C4-2B (cell line): ENCODE data around the gene HDAC4.

Source experiments
- H3K27ac ChIP-seq: fragments of 450-650 bp; 2 replicates; pipeline ENCODE4 v1.5.1; 2017
- CTCF ChIP-seq: fragments of 450-650 bp; conservative IDR thresholded peaks from 2 replicates; pipeline ENCODE4 v1.5.1; 2017; ENCODE audit warnings: mild to moderate bottlenecking
- ZFX ChIP-seq: fragments of 450-650 bp; IDR thresholded peaks from 2 replicates; pipeline ENCODE4 v1.6.1; 2017

HDAC4 gene

GRCh38 chr2:239376351-239376750 lies 24.5 kb downstream of the HDAC4 start:
- no peak for TF ChIP-seq ZFX
- TF ChIP-seq CTCF, result no peak
- no peak overlapping the region for H3K27ac ChIP-seq

DNA sequence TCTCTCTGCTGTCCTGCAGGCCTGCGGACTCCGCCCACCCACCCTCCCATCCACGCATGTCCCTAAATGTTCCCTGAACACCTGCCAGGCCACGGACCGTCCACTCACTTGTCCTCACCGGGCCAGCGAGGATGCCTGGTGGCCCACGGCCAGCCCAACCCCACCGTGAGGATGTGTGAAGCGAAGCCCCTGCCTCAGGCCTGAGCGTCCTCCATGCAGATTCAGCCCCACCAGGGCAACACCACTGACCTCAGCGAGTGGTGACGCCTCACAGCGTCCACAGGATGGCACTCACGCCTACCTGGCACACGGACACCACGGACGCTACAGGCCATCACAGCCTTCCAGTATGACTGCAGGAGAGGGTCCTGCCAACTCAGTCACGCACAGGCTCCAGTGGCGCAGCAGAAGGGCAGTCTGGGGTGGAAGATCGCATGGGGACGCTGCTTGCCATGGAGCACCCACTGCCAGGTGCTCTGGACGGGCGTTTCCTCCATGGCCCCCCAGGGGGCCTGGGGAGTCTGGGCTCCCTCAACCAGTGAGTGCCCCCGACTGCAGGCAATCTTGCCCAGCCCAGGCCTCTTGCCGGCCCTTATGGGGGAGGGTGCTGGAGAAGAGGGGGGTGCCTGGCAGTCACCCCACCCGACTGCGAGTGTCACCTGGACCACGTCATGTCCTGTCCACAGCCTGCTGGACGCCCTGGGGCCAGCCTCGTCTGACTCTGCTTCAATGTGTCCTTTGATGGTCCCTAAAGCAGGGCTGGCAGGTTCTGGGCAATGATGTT lies 25.4 kb downstream of the HDAC4 start:
- H3K27ac ChIP-seq, result no peak overlapping the region
- no peak; the same call in 1 of the 2 replicates for TF ChIP-seq CTCF
- TF ChIP-seq ZFX, result no peak

DNA sequence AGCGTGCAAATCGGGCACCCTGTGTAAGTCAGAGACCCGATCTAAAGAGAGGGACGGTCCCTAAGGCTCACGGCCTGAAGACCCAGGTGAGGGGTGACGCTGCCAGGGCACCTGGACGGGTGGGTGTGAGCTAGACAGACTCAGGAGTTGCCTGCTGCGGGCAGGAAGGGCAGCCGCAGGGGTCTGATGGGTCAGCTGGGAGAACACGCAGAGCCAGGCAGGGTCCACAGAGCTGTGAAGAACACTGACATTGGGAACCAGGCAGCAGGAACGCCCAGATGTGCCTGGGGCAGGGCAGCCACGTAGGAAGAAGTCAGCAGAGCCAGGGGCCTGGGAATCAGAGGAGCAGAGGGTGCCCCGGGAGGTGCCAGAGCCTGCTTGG lies 25.9 kb downstream of the HDAC4 start:
- no peak overlapping the region for H3K27ac ChIP-seq
- TF ChIP-seq ZFX, result no peak
- TF ChIP-seq CTCF, result no peak

GRCh38 chr2:239372835-239373234 lies 28.0 kb downstream of the HDAC4 start:
- TF ChIP-seq ZFX (no peak), CTCF (no peak)
- no peak overlapping the region for H3K27ac ChIP-seq

DNA sequence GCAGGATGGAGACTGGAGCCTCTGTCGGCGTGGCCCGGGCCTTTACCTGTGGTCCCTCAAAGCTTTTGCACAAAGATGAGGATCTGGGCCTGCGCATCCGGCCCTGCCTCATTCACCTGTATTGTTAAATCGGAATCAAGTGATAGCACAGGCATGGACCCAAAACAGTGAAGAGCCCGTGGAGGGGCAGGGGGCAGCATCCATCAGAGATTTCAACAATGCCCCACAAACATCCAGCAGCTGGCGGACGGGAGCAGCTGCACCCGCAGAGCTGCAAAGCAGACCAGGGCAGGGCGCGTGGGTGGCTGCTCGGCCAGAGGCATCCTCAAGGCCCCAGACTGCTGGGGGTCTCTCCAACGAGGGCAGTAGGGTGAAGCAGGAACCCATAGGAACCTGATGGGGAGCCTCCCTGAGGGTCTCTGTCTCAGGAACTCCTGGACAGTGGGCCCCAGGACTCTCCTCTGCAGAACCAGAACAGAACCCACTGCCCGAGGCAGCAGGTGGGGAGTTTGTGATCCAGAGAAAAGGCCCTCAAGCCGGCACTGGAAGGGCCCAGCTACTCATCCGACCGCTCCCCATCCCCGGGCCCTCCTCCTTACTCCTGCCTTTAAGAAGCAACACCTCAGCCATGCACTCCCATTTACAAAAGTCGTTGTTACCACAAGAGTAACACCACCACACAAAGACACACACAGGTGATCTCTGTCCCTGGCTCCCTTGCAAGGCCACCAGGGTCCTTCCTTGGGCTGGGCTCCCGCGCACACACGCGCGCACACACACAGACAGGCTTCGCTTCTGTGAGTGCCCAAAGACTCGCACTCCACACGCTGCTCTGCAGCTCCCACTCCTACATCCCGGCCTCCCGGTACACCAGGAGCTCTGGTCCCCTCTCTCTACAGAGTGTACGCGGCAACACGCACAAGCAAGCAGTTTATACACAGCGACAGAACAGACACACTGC lies 28.8 kb downstream of the HDAC4 start:
- TF ChIP-seq ZFX (no peak), CTCF (no peak)
- no peak overlapping the region for H3K27ac ChIP-seq

- no peak for TF ChIP-seq ZFX
- TF ChIP-seq CTCF, result no peak
- H3K27ac ChIP-seq, result no peak overlapping the region
These were observed 29.7 kb downstream of the HDAC4 start for GRCh38 chr2:239370876-239371725.
